LNCaP clone FGC (cell line): ENCODE measurements around the gene NRCAM.

Experiments used
- DNase-seq: peaks from one replicate; pipeline ENCODE4 v3.0.0-alpha.2; 2011; ENCODE audit warnings: low read depth
- H3K4me3 ChIP-seq: 2 replicates; pipeline ENCODE4 v1.5.1; 2011; ENCODE audit warnings: mild to moderate bottlenecking, low read depth, low read length, control low read depth
- TF ChIP-seq, protein P1 (sequence below): IDR thresholded peaks from 2 replicates; pipeline ENCODE4 v1.5.1; 2012; ENCODE audit warnings: mild to moderate bottlenecking; ENCODE audit not compliant: control insufficient read depth, insufficient read depth; ENCODE audit errors: extremely low read depth

The NRCAM gene

DNA sequence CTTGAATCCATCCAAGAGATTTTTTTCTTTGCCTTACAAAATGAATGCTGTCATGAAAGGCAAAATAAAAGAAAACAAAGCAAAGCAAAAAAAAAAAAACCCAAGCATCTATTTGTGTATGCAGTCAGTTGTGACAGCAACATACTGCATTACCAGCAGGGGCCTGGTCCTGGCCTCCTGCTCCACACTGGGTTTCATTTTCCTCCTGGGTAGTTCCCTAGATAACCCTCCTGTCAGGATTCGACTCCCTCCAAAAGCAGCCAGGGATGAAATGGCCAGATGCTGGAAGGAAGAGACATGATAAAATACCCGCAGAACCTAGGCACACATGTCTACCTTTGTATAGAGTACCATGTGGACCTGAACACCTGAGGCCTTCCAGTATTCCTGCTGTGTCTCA is 148.6 kb downstream of the NRCAM start:
- no peak overlapping the region for H3K4me3 ChIP-seq
- TF ChIP-seq, protein P1, sequence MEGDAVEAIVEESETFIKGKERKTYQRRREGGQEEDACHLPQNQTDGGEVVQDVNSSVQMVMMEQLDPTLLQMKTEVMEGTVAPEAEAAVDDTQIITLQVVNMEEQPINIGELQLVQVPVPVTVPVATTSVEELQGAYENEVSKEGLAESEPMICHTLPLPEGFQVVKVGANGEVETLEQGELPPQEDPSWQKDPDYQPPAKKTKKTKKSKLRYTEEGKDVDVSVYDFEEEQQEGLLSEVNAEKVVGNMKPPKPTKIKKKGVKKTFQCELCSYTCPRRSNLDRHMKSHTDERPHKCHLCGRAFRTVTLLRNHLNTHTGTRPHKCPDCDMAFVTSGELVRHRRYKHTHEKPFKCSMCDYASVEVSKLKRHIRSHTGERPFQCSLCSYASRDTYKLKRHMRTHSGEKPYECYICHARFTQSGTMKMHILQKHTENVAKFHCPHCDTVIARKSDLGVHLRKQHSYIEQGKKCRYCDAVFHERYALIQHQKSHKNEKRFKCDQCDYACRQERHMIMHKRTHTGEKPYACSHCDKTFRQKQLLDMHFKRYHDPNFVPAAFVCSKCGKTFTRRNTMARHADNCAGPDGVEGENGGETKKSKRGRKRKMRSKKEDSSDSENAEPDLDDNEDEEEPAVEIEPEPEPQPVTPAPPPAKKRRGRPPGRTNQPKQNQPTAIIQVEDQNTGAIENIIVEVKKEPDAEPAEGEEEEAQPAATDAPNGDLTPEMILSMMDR, result no peak
- no peak for DNase-seq

DNA sequence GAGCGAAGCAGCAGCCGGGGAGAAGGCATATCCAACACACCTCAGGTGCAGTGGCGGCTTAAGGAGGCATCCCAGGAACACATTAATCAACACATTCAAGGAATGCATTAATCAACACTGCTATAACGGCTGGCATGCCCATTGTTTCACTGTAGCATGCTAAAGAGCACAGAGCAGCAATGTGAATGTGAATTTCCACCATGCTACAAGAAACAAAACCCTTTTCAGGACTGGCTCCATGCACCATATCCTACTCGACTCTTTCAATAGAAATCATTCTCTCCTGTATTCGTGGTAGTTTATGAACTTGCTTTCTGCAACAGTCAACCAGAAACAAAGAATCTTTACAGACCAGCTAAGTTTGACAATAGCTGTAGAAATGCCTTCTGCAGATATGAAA is 149.0 kb downstream of the NRCAM start:
- no peak for DNase-seq
- H3K4me3 ChIP-seq, result no peak overlapping the region
- TF ChIP-seq, protein P1, result no peak

DNA sequence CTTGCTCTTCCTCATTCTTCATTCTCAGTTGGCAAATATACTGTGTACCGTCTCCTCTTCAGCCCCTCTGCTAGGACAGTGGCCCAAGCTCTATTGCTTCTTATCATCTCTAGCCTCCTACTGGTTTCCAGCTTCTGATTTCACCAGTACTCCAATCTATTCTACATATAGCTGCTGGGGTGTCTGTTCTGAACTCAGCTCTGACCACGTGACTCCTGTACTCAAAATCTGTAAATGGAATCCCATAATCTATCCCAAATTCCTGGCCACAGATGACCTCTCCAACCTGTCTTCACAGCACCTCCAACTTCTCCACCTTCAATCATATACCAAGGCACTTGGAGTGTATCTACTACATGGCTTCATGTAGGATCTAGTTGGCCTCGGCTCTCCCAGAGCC is 152.9 kb downstream of the NRCAM start:
- H3K4me3 ChIP-seq, result no peak overlapping the region
- TF ChIP-seq, protein P1, result no peak
- no peak for DNase-seq

DNA sequence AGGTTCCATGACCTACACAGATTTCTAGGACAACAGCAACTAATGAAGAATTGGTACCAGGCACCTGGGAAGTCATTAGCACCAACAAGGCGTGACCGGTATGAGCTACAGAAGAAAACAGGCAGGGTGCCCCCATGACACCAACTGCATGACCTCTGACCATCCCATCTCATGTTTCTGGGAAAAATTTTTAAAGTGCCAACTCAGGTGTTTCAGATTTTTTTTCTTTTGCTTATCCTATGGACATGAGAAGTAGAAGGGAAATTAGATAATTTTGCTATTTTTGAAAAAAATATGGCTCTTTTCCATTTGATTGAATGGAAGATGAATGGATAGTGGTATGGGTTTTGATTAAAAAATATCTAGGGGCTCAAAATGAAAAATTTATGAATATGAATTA is 154.8 kb downstream of the NRCAM start:
- H3K4me3 ChIP-seq, result no peak overlapping the region
- TF ChIP-seq, protein P1, result no peak
- DNase-seq, result no peak

DNA sequence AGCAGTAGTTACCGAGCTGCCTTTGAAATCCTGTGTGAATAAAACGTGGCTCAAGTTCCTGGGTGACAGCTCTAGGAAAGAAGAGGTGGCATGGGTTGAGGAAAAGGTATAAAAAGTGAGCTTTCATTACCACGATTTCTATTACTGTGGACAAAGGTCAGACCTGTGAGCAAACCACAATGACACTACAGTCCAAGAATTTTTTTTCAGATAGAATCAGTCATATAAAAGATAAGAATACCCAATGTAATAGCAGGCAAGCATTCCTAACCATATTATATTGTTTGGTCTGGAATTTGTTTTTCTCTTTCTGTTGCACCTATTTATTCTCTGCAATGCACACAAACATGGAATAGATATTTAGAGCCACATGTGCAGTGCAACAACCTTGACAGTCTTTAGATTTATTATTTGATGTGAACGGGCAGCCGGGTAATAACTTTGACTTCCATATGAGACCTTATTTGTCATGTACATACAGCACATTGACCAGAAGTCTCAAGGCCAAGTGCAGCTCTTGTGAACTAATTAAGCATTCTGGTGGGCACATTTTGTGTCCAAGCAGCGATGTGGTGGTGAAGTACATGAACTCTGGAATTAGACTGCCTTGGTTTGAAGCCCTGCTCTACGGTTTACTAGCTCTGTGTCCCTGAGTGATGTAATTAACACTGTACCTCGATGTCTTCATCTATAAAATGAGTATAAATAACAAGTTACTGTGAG is 156.8 kb downstream of the NRCAM start:
- H3K4me3 ChIP-seq, result no peak overlapping the region
- DNase-seq, result no peak
- TF ChIP-seq, protein P1, result no peak

DNA sequence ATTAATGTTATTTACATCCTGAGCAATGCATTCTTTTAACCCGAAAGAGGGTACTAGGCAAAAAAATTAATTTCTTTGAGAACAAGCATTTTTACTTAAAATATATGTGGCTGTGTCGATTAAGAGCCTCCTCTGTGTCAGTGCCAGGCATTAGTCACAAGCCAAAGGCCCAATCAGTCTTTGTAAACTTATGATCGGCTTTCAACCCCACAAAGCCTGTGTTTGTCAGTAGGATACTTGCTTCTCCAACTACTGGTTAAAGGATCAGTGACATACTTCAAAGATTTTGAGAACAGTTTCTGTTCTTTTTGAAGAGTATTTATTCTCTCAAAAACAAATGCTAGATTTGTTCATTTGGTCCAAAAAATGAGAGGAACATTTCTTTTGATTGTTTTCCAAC is 159.3 kb downstream of the NRCAM start:
- no peak overlapping the region for H3K4me3 ChIP-seq
- TF ChIP-seq, protein P1, result no peak
- DNase-seq, result no peak

DNA sequence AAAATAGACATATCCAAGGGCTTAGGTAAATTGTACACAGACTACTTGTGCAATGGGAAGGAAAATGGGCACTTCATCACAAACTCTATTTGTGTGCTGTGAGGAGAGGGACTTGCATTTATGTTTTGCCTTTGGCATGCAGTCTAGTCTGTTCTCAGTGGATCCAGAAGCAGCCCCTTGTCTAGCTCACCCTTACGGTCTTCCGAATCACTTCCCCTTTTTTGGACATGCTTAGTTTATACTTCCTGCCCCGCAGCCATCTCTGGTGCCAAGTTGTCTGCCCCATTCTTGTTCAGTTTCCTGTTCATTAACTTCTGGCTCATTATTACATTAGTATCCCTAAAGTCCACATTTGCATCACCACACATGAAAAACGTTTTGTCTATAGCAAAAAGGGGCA is 161.6 kb downstream of the NRCAM start:
- no peak for DNase-seq
- TF ChIP-seq, protein P1, result no peak
- H3K4me3 ChIP-seq, result no peak overlapping the region
